AG09319 (cell line): ENCODE measurements around the gene ZNF592.

Experiments
- DNase-seq: peaks from one replicate; pipeline ENCODE4 v3.0.0-alpha.2; 2010; ENCODE audit warnings: low read depth; ENCODE audit errors: extremely low read depth
- TF ChIP-seq, protein P1 (sequence below): IDR thresholded peaks from 2 replicates; pipeline ENCODE4 v1.5.1; 2011; ENCODE audit warnings: low read depth, mild to moderate bottlenecking, inconsistent platforms, low read length, moderate library complexity

The ZNF592 gene

DNA sequence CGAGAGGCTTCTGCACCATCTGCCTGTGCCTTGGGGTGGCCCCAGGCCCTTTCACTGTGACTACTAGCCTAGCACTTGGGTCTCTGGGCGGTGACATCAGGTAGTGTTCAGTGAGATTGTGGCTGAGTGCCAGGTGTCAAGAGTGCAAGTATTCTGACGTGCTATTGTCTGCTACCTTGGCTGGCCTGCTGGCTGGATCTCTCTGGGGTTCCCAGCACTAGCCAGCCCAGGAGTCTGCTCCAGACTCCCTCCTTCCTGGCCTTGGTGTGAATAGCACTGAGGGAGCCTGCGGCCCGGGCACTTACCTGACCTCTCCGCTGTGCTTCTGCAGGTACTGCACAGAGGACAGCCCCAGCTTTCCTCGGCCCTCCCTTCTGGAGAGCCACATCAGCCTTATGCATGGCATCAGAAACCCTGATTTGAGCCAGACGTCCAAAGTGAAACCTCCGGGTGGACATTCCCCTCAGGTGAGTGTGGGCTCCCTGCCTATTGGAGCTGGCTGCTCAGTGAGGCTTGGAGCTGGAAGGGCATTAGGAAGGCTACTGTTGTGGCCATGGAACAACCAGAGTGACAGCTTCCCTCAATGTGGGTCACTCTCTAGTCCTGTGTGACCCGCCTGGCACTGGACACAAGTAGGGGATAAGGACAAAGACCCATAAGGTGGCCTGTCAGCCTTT is 51.3 kb downstream of the ZNF592 start:
- TF ChIP-seq, protein P1, sequence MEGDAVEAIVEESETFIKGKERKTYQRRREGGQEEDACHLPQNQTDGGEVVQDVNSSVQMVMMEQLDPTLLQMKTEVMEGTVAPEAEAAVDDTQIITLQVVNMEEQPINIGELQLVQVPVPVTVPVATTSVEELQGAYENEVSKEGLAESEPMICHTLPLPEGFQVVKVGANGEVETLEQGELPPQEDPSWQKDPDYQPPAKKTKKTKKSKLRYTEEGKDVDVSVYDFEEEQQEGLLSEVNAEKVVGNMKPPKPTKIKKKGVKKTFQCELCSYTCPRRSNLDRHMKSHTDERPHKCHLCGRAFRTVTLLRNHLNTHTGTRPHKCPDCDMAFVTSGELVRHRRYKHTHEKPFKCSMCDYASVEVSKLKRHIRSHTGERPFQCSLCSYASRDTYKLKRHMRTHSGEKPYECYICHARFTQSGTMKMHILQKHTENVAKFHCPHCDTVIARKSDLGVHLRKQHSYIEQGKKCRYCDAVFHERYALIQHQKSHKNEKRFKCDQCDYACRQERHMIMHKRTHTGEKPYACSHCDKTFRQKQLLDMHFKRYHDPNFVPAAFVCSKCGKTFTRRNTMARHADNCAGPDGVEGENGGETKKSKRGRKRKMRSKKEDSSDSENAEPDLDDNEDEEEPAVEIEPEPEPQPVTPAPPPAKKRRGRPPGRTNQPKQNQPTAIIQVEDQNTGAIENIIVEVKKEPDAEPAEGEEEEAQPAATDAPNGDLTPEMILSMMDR: no peak
- DNase-seq: no peak

DNA sequence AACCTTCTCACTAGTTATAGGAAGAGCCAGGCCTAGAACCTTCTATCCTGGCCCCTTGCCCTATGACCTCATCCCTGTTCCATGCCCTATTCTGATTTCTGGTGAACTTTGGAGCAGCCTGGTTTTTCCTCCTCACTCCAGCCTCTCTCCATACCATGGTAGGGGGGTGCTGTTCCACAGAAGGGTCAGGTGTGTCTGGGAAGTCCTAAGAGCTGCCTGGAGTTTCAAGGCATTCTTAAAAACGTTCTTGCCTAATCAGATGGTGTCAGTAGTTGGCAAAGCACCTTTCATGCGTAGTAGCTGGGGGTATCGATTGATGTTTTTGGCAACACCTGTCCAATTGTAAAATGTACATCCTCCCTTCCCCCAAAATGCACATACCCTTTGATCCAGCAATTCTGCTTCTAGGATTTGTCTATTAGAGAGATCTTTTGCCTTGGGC is 52.0 kb downstream of the ZNF592 start:
- DNase-seq: no peak

DNA sequence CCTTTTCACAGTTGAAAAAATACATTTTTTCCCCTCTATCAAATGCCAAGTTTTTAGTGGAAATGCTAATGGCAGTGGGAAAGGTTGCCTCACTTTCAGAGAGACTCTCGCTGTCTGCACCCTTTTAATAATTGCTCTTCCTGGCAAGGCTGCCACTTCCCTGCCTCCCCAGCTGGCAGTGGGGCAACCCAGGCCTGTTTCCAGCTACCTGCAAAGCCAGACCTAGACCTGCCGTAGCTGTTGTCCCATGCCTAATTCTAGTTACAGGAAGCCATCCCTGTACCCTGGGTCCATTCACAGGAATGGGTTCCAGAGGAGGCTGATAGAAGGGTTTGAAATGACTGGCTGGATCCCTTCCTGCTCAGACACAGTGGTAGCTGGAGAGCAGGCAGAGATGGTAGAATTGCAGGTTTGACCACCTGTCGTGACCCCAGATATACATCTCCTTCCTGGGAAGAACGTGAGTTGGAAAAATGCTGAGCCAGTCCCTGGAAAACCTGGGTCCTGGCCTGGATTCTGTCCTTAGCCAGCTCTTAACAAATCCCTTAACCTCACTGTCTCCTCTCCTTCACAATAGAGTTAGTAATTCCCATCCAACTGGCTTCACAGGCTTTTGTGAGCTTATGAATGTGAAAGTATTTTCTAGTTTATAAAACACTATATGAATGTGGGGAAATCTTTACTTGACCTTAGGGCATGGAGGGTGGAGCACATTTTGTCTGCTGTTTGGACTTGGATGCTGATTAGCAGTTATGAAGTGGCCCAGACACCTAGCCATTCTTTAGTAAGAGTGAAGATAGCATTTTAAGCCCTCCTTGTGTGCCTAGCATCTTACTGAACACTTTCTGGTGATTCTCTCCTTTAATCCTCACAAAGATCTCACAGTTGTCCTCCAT is 55.9 kb downstream of the ZNF592 start:
- TF ChIP-seq, protein P1: no peak
- DNase-seq: no peak

More for the DNA sequence above, 52.0 kb downstream of the ZNF592 start:
- TF ChIP-seq, protein P1: no peak

DNA sequence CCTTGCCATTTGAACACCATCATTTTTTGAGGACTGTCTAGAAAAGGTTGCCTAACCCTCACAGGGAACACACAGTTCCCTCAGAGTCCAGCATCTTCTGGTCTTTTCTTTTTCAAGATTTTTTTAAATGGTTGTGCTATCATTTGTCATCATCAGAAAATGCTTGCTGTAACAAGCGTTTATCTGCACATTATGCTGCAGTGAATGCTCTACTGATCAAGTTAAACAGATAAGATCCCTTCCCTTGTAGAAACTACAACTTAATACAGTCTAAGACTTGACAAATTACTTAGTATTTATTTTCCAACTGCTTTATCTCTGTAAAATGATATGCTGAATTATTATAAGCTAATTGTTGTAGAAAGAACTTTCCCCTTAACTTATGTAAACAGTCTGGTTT is 56.8 kb downstream of the ZNF592 start:
- TF ChIP-seq, protein P1: no peak
- no peak for DNase-seq

DNA sequence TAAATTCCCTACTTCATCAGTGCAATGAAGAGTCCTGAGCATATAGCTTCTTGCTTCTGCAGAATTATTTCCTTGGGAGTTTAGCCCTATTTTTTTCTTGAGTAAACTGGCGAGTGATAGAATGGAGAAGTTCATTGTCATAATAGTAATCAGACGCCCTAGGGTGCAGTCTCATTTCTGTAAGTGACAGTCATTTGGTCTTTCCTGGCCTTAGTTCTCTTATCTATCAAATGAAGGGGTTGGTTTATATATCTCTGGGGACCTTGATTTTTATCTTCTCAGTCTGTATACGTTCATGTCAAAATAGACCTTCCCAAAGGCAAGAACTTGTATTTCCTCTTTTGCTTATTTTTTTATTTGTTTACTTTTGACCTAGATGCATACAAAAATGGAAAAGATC is 58.8 kb downstream of the ZNF592 start:
- TF ChIP-seq, protein P1: no peak

DNA sequence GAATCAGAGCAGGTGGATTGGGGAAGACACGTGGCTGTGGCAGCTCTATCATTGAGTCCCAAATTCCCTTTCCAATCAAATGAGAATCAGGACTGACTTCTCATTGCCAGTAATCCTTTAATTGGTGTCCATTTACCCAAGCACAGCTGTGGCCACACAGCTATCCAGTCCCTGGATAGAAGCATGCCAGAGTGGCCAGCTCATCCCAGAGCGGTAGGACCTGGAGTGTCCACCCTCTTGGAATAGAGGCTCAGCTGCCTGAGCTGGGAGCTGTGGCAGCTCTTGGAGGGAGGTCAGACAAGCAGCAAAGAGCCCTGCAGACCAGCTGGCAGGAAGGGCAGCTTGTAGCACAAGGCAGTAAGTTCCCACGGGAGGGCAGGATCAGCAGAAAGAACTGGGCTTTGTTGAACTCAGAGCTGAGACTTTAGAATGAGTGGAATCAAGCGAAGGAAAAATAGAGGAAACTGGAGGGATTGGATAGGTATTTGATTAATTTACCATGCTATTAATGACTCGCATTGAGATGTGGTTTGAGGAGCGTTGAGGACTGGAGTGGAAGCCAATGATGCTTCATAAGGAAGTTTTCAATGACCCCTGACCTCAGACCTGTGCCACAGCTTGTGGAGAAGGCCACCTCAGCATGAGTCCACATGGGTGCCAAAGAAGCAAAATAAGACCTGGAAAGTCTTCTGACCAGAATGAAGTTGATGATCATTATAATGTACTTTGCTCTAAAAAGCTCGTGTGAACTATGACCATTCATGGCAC is 61.9 kb downstream of the ZNF592 start:
- TF ChIP-seq, protein P1: no peak
- DNase-seq: no peak

More for the DNA sequence above, 58.8 kb downstream of the ZNF592 start:
- DNase-seq: no peak

DNA sequence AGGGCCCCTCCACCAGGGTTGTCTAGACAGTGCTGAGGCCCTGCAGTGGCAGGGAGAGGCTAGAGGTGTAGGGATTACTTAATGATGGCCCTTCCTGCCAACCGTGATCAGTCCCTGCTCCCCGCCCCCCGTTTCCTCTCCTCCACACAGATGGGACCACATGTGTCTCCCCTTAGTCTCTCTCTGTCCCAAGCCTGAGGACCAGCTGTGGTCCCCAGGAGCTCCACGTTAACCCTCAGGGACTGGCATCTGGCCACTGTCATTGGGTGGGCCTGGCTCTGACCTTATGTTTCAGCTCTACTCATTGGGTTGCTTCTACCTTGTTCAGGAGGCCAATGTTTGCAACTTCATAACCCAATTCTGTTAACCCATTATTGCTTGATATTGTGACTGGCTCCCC is 62.8 kb downstream of the ZNF592 start:
- DNase-seq: no peak

More for the DNA sequence above, 62.8 kb downstream of the ZNF592 start:
- TF ChIP-seq, protein P1: no peak
